GM21619 (cell line): ENCODE data around the gene NUP35.
"Not testable (repeated sequence)": the region's sequence is repeated elsewhere in the genome, so short reads cannot be mapped to it uniquely, and the experiment has no call there.

Experiments
- ATAC-seq: cut with Tn5 transposase; IDR thresholded peaks from one replicate; pipeline ENCODE4 v1.9.1; 2021; ENCODE audit not compliant: unreplicated experiment

Gene NUP35

DNA sequence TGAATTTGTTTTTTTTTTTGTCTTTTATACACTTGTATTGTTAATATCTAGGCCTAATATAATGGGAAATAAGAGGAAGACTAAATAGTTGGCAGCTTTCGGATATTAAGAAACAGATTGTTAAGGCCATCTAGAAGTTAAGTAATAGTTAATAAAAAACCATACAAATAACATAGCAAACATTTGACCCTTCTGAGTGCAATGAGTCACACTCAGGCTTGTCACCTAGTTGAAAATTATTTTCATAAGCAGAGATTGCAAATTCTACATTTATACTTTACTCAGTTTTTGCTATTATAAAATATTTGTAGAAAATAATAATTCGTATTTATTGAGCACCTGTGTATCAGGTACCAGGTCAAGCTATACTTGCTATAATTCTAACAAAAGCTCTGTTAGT, 2.4 kb downstream of the NUP35 start:
- no peak for ATAC-seq

DNA sequence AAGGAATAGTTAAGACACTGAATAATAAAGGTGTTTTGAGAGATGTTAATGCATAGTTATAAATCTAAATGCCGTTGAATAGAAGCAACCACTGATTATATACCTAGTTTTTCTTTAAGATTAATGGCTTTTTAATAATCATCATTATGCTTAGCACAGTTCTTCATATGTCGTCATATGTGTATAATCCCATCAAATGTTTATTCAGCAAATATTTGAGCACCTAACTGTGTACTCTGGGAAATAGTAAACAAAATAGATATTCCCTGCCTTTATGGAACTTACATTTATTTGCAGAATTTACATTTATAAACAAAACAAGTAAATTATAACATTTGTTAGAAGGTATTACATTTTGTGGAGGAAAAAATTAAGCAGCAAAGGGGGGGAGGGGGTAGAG, 9.8 kb downstream of the NUP35 start:
- ATAC-seq: no peak

DNA sequence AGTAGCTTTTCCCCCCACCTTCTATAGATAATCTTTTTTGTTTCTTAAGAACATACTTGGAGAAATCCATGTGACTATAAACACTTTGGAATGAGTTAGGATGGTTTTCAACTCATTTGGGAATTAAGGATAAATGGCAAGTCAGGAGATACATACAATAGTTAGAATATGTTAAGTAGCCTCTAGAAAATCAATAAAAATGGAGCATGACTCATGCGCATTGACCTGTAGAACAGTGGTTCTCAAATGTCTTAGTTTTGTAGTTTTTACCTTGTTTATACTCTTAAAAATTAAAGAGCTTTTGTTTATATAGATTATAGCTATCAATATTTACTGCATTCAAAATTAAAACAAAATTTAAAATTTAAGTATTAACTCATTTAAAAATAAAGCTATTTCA, 24.7 kb downstream of the NUP35 start:
- ATAC-seq: no peak

- ATAC-seq: no peak
Observed at GRCh38 chr2:183149489-183149888, 25.2 kb downstream of the NUP35 start.

DNA sequence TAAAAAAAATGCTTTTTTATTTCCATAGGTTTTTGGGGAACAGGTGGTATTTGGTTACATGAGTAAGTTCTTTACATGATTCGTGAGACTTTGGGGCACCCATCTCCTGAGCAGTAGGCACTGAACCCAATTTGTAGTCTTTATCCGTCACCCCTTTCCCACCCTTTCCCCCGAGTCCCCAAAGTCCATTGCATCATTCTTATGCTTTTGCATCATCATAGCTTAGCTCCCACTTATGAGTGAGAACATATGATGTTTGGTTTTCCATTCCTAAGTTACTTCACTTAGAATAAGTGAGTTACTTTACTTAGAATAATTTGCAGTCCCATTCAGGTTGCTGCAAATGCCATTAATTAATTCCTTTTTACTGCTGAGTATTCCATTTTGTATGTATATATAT, 28.0 kb downstream of the NUP35 start:
- ATAC-seq: not testable (repeated sequence)

DNA sequence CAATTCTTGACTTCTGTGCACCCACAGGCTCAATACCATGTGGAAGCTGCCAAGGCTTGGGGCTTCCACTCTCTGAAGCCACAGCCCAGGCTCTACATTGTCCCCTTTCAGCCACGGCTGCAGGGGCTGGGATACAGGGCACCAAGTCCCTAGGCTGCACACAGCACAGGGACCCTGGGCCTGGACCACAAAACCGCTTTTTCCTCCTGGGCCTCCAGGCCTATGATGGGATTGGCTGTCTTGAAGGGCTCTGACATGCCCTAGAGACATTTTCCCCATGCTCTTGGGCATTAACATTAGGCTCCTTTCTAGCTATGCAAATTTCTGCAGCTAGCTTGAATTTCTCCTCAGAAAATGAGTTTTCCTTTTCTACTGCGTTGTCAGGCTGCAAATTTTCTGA, 29.7 kb downstream of the NUP35 start:
- no peak for ATAC-seq

- not testable (repeated sequence) for ATAC-seq
Observed at GRCh38 chr2:183154772-183155171, 30.5 kb downstream of the NUP35 start.

GRCh38 chr2:183157131-183157530, 32.9 kb downstream of the NUP35 start:
- no peak for ATAC-seq

- no peak for ATAC-seq
Observed at GRCh38 chr2:183162362-183162761, 38.1 kb downstream of the NUP35 start.

- no peak for ATAC-seq
Observed at GRCh38 chr2:183163821-183164649, 39.8 kb downstream of the NUP35 start.

DNA sequence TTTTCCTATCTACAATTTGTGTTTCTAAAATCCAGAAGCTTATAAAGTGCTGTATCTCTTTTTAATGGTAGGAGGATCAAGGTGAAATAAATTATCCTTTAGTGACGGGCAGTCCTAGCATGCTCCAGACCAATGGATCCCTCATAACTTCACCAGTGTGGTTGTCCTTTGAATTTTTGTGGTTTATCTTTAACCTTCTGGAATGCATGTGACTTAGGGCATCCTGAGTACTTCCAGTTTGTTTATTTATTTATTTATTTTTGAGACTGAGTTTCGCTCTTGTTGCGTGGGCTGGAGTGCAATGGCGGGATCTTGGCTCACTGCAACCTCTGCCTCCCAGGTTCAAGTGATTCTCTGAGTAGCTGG, 40.4 kb downstream of the NUP35 start:
- ATAC-seq: no peak

DNA sequence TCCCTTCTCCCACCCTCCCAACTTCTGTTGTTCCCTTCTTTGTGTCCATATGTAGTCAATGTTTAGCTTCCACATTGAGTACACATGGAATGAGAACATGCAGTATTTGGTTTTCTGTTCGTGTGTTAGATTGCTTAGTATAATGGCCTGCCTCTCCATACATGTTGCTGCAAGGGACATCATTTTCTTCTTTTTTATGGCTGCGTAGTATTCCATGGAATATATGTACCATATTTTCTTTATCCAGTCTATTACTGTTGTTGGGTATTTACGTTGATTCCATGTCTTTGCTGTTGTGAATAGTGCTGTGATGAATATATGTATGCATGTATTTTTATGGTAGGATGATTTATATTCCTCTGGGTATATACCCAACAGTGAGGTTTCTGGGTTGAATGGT, 42.0 kb downstream of the NUP35 start:
- ATAC-seq: no peak

DNA sequence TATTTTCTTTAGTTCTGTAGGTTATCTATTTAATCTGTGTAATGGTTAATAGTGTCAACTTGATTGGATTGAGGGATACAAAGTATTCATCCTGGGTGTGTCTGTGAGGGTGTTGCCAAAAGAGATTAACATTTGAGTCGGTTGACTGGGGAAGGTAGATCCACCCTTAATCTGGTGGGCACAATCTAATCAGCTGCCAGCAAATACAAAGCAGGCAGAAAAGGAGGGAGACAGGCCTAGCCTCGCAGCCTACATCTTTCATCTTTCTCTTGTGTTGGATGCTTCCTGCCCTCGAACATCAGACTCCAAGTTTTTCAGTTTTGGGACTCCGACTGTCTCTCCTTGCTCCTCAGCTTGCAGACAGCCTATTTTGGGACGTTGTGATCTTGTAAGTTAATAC, 42.7 kb downstream of the NUP35 start:
- ATAC-seq: not testable (repeated sequence)

- ATAC-seq: no peak
Observed at GRCh38 chr2:183172220-183172887, 48.1 kb downstream of the NUP35 start.

- no peak for ATAC-seq
Observed at GRCh38 chr2:183179156-183179555, 54.9 kb downstream of the NUP35 start.

DNA sequence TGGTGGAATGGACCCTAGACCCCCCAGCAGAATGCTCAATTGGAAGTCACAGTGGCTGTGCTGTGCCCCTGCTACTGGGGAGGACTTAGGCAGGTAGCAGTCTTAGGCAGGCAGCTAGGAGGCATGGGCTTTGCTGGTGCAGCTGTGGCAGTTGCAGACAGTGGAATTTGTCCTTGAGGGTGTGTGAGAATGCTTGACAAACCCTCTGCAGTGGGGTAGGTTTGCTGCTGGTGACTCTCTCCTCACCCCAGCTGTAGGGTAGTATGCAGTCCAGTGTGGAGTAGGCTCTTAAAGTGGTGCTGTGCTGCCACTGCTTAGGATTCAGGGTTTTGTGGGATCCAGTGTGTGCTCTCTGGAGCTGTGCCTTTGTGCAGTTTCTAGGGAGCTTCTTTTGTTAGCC, 61.3 kb downstream of the NUP35 start:
- no peak for ATAC-seq

DNA sequence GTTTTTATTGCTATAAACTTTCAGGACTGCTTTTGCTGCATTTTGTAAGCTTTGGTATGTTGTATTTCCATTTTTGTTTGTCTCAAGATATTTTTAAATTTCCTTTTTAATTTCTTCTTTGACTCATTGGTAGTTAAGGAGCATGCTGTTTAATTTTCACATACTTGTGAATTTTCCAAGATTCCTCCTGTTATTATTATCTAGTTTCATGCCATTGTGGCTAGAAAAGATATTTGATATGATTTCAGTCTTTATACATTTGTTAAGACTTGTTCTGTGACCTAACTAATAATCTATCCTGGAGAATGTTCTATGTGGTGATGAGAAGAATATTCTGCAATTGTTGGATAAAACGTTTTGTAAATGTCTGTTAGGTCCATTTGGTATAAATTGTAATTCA, 62.1 kb downstream of the NUP35 start:
- no peak for ATAC-seq

DNA sequence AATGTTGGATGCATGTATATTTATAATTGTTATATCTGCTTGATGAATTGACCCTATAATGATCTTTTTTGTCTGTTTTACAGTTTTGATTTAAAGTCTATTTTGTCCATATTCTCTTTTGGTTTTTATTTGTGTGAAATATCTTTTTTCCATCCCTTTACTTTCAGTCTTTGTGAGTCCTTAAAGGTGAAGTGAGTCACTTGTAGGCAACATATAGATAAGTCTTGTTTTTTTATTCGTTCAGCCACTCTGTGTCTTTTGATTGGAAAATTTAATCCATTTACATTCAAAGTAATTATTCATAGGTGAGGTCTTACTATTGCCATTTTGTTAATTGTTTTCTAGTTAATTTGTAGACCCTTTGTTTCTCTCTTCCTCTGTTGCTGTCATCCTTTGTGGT, 62.5 kb downstream of the NUP35 start:
- ATAC-seq: no peak

DNA sequence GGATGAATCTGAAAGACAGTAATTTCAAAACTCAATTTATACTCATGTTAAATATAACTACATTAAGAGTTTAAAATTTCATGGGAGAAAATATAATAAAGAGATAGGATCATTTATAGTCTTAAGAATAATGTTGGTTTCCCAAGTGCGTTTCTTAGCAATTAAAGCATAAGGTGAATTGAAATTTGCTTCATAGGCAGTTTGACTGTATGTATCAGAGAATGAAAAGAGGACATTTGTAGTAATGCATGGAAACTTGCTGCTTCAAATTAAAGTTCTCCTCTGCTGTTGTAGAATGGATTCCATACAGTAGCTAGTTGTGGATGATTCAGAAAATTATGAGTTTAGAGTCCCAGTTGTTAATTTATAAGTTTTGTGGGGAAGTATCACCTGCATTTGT, 68.1 kb downstream of the NUP35 start:
- no peak for ATAC-seq

DNA sequence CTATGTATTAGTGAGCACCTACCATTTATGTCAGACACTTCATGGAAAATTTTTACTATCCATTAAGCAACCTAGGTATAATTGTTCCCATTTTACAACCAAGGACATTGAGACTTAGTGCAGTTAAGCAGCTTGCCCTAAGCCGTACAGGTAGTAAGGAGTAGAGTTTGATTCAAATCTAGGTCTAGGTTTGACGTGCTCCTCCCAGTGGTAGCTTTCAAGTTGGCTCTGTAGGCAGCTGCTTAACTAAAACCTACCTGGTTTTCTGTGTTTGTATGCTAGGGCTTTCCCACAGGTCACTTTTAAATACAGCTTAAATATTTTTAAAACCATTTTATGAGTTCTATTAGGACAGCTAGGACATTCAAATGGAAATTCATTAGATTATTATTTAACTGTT, 69.7 kb downstream of the NUP35 start:
- no peak for ATAC-seq

DNA sequence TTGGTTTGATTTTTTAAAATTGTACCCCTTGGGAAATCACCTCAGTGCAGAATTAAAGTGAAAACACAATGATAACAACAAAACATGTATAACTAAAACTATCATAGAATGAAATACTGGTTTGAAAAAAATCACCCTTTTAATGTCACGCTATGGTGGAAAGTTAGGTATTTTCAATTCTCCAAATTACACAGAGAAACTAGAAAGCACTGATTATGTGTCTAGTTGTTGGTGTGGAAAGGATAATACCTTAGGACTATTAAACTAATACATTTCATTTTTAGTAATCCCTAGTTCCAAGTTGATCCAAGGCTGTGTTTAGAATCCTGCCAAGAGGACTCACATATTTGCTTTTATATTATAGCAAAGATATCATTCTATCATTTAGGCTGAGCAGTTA, 71.2 kb downstream of the NUP35 start:
- no peak for ATAC-seq

DNA sequence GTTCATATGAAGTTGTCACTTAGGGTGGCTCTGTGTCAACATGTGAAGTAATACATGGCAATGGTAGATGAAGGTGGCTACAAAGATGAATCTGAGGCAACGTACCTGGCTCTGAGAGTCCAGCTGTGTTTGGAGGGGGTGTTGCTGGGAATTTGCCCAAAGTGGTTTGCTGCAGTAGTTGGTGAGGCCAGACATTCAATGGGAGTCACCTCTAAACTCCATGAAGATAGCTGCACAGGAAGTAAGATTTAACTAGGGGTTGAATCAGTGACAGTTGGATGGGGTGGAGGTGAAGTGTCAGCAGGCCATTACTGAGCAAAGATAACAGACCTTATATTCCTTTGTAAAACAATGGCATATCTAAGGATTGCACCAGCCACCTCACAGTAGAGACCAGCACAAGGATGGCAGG, 71.8 kb downstream of the NUP35 start:
- ATAC-seq: no peak

- ATAC-seq: no peak
Observed at GRCh38 chr2:183204397-183204796, 80.2 kb downstream of the NUP35 start.
